K562 (cell line): ENCODE data around the gene ABCC1. TPM values are rescaled to one million over a fixed set of nuclear protein-coding genes. Genes with fewer than 3 reads are reported as not detected.

Source experiments
- ATAC-seq: fragments of 200-7000 bp; cut with Tn5 transposase; 3 replicates; pipeline ENCODE4 v1.9.1; 2020; ENCODE audit warnings: moderate library complexity
- BruUV-seq: library from RNA; stranded (reverse); fragments of 400-500 nt; replicated peaks from 2 replicates; lab custom pipeline; 2021; lab: Mats Ljungman, UMichigan
- CTCF ChIA-PET: fragments of 300-600 bp; formaldehyde crosslinking; extraction: SDS; loops from one replicate; lab custom pipeline; 2021; ENCODE audit warnings: low intra/inter-chr PET ratio; lab: Yijun Ruan, JAX
- POLR2A ChIA-PET: fragments of 300-600, 350-650 bp; sonication (Branson Sonifier 250); formaldehyde crosslinking; extraction: SDS; loops from one replicate; lab custom pipeline; 2021; ENCODE audit warnings: antibody characterized with exemption, inconsistent platforms; lab: Yijun Ruan, JAX
- DNase-seq, 4 experiments: peaks; one replicate each; pipeline versions ENCODE4 v3.0.0 to v3.0.0-alpha.2; 2011 to 2018; ENCODE audit warnings: low spot score in 3 of 4, mixed read lengths in 3 of 4; ENCODE audit errors: extremely low read depth in 1 of 4
- FAIRE-seq: peaks from 2 replicates; lab custom pipeline; 2011; peaks lifted over from hg19 to GRCh38; lab: Jason Lieb, UNC
- H2AFZ ChIP-seq: 2 replicates; pipeline ENCODE4 v1.6.0; 2011; ENCODE audit warnings: low read depth, low read length, control low read depth, inconsistent platforms
- H3K27ac ChIP-seq: fragments of 200-600 bp; 3 replicates; pipeline ENCODE4 v1.8.0; 2011; ENCODE audit warnings: low read depth, mild to moderate bottlenecking, control low read depth, inconsistent platforms, low read length, moderate library complexity, mixed read lengths; ENCODE audit errors: extremely low read depth
- H3K27me3 ChIP-seq, 2 experiments: fragments of 300-600 bp in 1 of 2; 2 replicates in 1 of 2; 3 replicates in 1 of 2; pipeline versions ENCODE4 v1.6.0 to v1.8.0; 2011; ENCODE audit warnings: inconsistent platforms in 2 of 2, low read length in 2 of 2, mild to moderate bottlenecking in 1 of 2, mixed read lengths in 1 of 2, moderate library complexity in 1 of 2; ENCODE audit not compliant: control insufficient read depth in 2 of 2, insufficient read depth in 2 of 2
- H3K36me3 ChIP-seq: fragments of 300-600 bp; 3 replicates; pipeline ENCODE4 v1.8.0; 2011; ENCODE audit warnings: mild to moderate bottlenecking, low read length, inconsistent platforms; ENCODE audit not compliant: control insufficient read depth, insufficient read depth
- H3K4me1 ChIP-seq, 2 experiments: fragments of 200-600 bp in 1 of 2; replicated peaks in 1 of 2; 2 replicates in 1 of 2; 3 replicates in 1 of 2; pipeline versions ENCODE4 v1.5.1 to v1.8.0; 2011; ENCODE audit warnings: inconsistent platforms in 2 of 2, low read length in 2 of 2, mild to moderate bottlenecking in 1 of 2, mixed read lengths in 1 of 2, moderate library complexity in 1 of 2; ENCODE audit not compliant: control insufficient read depth in 2 of 2, insufficient read depth in 2 of 2
- H3K4me2 ChIP-seq: 2 replicates; pipeline ENCODE4 v1.6.1; 2011; ENCODE audit warnings: low read length, control low read depth, inconsistent platforms, mixed read lengths; ENCODE audit not compliant: insufficient read depth
- H3K4me3 ChIP-seq: fragments of 200-600 bp; sonication (generic), shearing (Covaris generic); 2 replicates; pipeline ENCODE4 v1.5.1; 2016; ENCODE audit warnings: control low read depth, inconsistent platforms
- H3K79me2 ChIP-seq: fragments of 200-600 bp; 3 replicates; pipeline ENCODE4 v1.8.0; 2011; ENCODE audit warnings: low read length, inconsistent platforms; ENCODE audit not compliant: control insufficient read depth, insufficient read depth
- H3K9ac ChIP-seq, 2 experiments: 2 replicates each; pipeline versions ENCODE4 v1.6.0 to v1.6.1; 2011; ENCODE audit warnings: low read depth in 2 of 2, low read length in 2 of 2, control low read depth in 1 of 2, inconsistent platforms in 1 of 2, mild to moderate bottlenecking in 1 of 2, mixed read lengths in 1 of 2; ENCODE audit not compliant: insufficient read depth in 1 of 2
- H3K9me1 ChIP-seq: one replicate; pipeline ENCODE4 v1.6.0; 2011; ENCODE audit warnings: inconsistent platforms, mild to moderate bottlenecking, low read length, moderate library complexity; ENCODE audit not compliant: control insufficient read depth, insufficient read depth
- H3K9me3 ChIP-seq: replicated peaks from 2 replicates; pipeline ENCODE4 v1.5.1; 2011; ENCODE audit warnings: low read depth, low read length, inconsistent platforms; ENCODE audit not compliant: control insufficient read depth, insufficient read depth
- H4K20me1 ChIP-seq: replicated peaks from 2 replicates; pipeline ENCODE4 v1.6.1; 2011; ENCODE audit warnings: low read length, inconsistent platforms, mixed read lengths; ENCODE audit not compliant: control insufficient read depth, insufficient read depth
- ARID3B ChIP-seq: fragments of 250-450 bp; sonication (Bioruptor Pico); IDR thresholded peaks from 2 replicates; pipeline ENCODE4 v1.4.0; 2020; ENCODE audit warnings: borderline replicate concordance
- CTBP1 ChIP-seq: fragments of 450-650 bp; IDR thresholded peaks from 2 replicates; pipeline ENCODE4 v1.6.1; 2016; ENCODE audit warnings: borderline replicate concordance
- ESRRA ChIP-seq: fragments of 450-650 bp; IDR thresholded peaks from 2 replicates; pipeline ENCODE4 v1.6.1; 2014; ENCODE audit warnings: low read depth, mild to moderate bottlenecking, moderate library complexity, borderline replicate concordance
- ID3 ChIP-seq, 2 experiments: fragments of 250-450 bp in 1 of 2; fragments of 450-650 bp in 1 of 2; sonication (Bioruptor Pico) in 1 of 2; IDR thresholded peaks; 2 replicates each; pipeline versions ENCODE4 v1.6.1 to v1.8.0; 2016 to 2021; ENCODE audit warnings: mild to moderate bottlenecking in 2 of 2, moderate library complexity in 2 of 2, missing compliant biosample characterization in 1 of 2, missing genetic modification characterization in 1 of 2
- IRF2 ChIP-seq: sonication (generic); formaldehyde crosslinking; IDR thresholded peaks from 2 replicates; pipeline ENCODE4 v1.8.1; 2022; ENCODE audit warnings: mild to moderate bottlenecking, missing genetic modification reagents
- NR2C1 ChIP-seq, 2 experiments: fragments of 450-650 bp; IDR thresholded peaks; 2 replicates each; pipeline ENCODE4 v1.6.1; 2017; ENCODE audit warnings: mild to moderate bottlenecking in 2 of 2, antibody characterized with exemption in 1 of 2, inconsistent platforms in 1 of 2, missing compliant biosample characterization in 1 of 2, missing genetic modification characterization in 1 of 2
- NR2C2 ChIP-seq, 2 experiments: fragments of 200-800 bp in 1 of 2; sonication (Bioruptor generic) in 1 of 2; sonication (generic) in 1 of 2; formaldehyde crosslinking in 1 of 2; IDR thresholded peaks; 2 replicates each; pipeline versions ENCODE4 v1.6.1 to v1.8.0; 2016 to 2022; ENCODE audit warnings: mild to moderate bottlenecking in 1 of 2, missing compliant biosample characterization in 1 of 2, missing genetic modification characterization in 1 of 2, missing genetic modification reagents in 1 of 2
- SMAD1 ChIP-seq: fragments of 150-350 bp; IDR thresholded peaks from 2 replicates; pipeline ENCODE4 v1.6.1; 2014; ENCODE audit warnings: low read length, low read depth; ENCODE audit not compliant: partially characterized antibody
- ZBTB2 ChIP-seq: fragments of 450-650 bp; IDR thresholded peaks from 2 replicates; pipeline ENCODE4 v1.6.1; 2016; ENCODE audit warnings: antibody characterized with exemption
- ZNF395 ChIP-seq: fragments of 200-800 bp; sonication (Bioruptor generic); IDR thresholded peaks from 2 replicates; pipeline ENCODE4 v1.6.1; 2017; ENCODE audit warnings: missing genetic modification characterization, missing compliant biosample characterization
- WGBS: fragments of 100-300 bp; shearing (Covaris generic); methylation state at CpG from one replicate; pipeline ENCODE4 v1.1.6; 2016; ENCODE audit warnings: low coverage, mixed read lengths; ENCODE audit not compliant: insufficient coverage; ENCODE audit errors: missing lambda C conversion rate; 5-methylcytosine and 5-hydroxymethylcytosine counted together
- in situ Hi-C: fragments of 300-500 bp; cut with MboI; formaldehyde crosslinking; loops from 4 replicates; pipeline ENCODE4 v1.15.0; 2018; ENCODE audit warnings: inconsistent platforms, mixed read lengths
- intact Hi-C: fragments of 100-400 bp; cut with micrococcal nuclease; formaldehyde crosslinking; loops from 2 replicates; pipeline ENCODE4 v1.14.2; 2022
- polyA plus RNA-seq, 8 experiments: library from polyadenylated mRNA; depleted of rRNA in 4 of 8; stranded (reverse) in 5 of 8; unstranded in 3 of 8; fragments of >200 nt; fragmentation: Nextera tagmentation in 2 of 8; fragmentation: Illumina TruSeq in 1 of 8; extraction: Ambion mirVana in 2 of 8; extraction: Trizol in 1 of 8; gene quantifications; 2 replicates each; pipeline versions ENCODE4 v1.2.1 to v1.2.3, GENCODE V29; 2011 to 2014; ENCODE audit warnings: inconsistent platforms in 1 of 8, missing spikeins in 1 of 8
- total RNA-seq, 7 experiments: library from RNA; depleted of rRNA in 6 of 7; stranded (reverse); fragments of >200 nt in 6 of 7; fragmentation: Illumina TruSeq in 2 of 7; extraction: Trizol in 2 of 7; gene quantifications; 2 replicates each; pipeline versions ENCODE4 v1.2.1 to v1.2.3, GENCODE V29; 2011 to 2021; ENCODE audit warnings: low replicate concordance in 1 of 7

The ABCC1 gene
- total and polyA plus RNA-seq, 9 of the 15 experiments (the other 6 are each of a cell fraction or from before 2014, with no cell fraction given): 3.9 to 41.6 (median 10.0) TPM

GRCh38 chr16:15952265-15952711 lies 2.9 kb downstream of the ABCC1 start:
- Histone ChIP-seq H3K4me1 (peaks cover 27 to 38% of the 10 kb centered on the region in 2 experiments; a peak in 4 of 5 replicates), H3K9ac (peak overlapping the region in 1 of 2 experiments; percentile 11; a peak in 1 of 4 replicates), H3K36me3 (peaks cover 10% of the 10 kb centered on the region; the same call in 2 of the 3 replicates), H4K20me1 (peaks cover 7% of the 10 kb centered on the region), H3K9me3 (no peaks in the 10 kb centered on the region), H3K9me1 (no peaks in the 10 kb centered on the region), H3K79me2 (peaks cover 75% of the 10 kb centered on the region), H3K27ac (peak overlapping the region; percentile 28; the same call in 2 of the 3 replicates), H2AFZ (no peak overlapping the region), H3K4me2 (peak overlapping the region; percentile 62; the same call in 1 of the 2 replicates), H3K4me3 (no peak overlapping the region), H3K27me3 (no peaks in the 10 kb centered on the region)
- in situ Hi-C loops (no loop called here), intact Hi-C loops (loop anchor here (5.0 kb wide), 1 partner anchor 35 kb away; no protein-coding TSS in a partner anchor)
- FAIRE-seq: peak; percentile 70
- no peak for ATAC-seq
- POLR2A ChIA-PET: interaction anchor here (0.6 to 1.0 kb wide), 5 partner anchors 26 to 70 kb away, joined by 3 to 5 read pairs (median 3); no protein-coding TSS in a partner anchor
- no TSS peak for BruUV-seq
- WGBS: 14% methylated on average over 5 of the region's 5 CpGs
- no peak for TF ChIP-seq IRF2 (CRISPR knock-in tag)
- TF ChIP-seq ARID3B: no peak
- peak; percentile 38; the same call in 1 of the 2 replicates for TF ChIP-seq CTBP1
- no peak for TF ChIP-seq NR2C1 (IDR thresholded peaks at IDR 0.05)
- 0 out of 2 replicates have a peak, but pooled peaks have one; percentile 20 for TF ChIP-seq NR2C1 (tag; IDR thresholded peaks at IDR 0.05)
- TF ChIP-seq ZNF395 (CRISPR knock-in tag): peak; percentile 40; the same call in 1 of the 2 replicates
- no peak for TF ChIP-seq NR2C2 (CRISPR knock-in tag; IDR thresholded peaks at IDR 0.05)
- 0 out of 2 replicates have a peak, but pooled peaks have one; percentile 34 for TF ChIP-seq NR2C2 (tag; IDR thresholded peaks at IDR 0.05)
- TF ChIP-seq ID3 (CRISPR knock-in tag; IDR thresholded peaks at IDR 0.05): no peak
- TF ChIP-seq ID3 (tag; IDR thresholded peaks at IDR 0.05): peak; percentile 70; the same call in 1 of the 2 replicates
- TF ChIP-seq SMAD1: peak; percentile 25
- no peak for TF ChIP-seq ZBTB2
- peak; percentile 84 for TF ChIP-seq ESRRA
- DNase-seq: peak in 1 of 4 experiments; percentile 46
- CTCF ChIA-PET: interaction anchor here (0.6 kb wide), 1 partner anchor 38 kb away, joined by 3 read pairs; no protein-coding TSS in a partner anchor
